Naive thymus-derived CD8-positive, alpha-beta T cell (primary cell): ENCODE measurements around the gene UBE2V1. TPM values are rescaled to one million over a fixed set of nuclear protein-coding genes. Genes with fewer than 3 reads are reported as not detected.
"Not testable (repeated sequence)": the region's sequence is repeated elsewhere in the genome, so short reads cannot be mapped to it uniquely, and the experiment has no call there.

Source experiments
- ATAC-seq, 2 donors: fragments of 150-1000 bp; cut with Tn5 transposase in 1 of 2; sonication (Bioruptor Pico), chemical (Tn5 transposase) in 1 of 2; 1 replicate in 1 of 2; 2 replicates in 1 of 2; pipeline ENCODE4 v1.10.0; 2021; ENCODE audit warnings: mild to moderate bottlenecking in 2 of 2, moderate library complexity in 2 of 2
- POLR2A ChIA-PET: fragments of 350-600 bp; sonication (Branson Sonifier 250); formaldehyde crosslinking; loops from one replicate; lab custom pipeline; 2021; ENCODE audit warnings: antibody characterized with exemption; lab: Charles Lee
- DNase-seq, 10 donors: peaks; one replicate each; pipeline versions ENCODE4 v3.0.0 to v3.0.0-alpha.2; 2020 to 2022
- H3K27ac Mint-ChIP-seq, 10 donors: one replicate each; pipeline ENCODE4 v1.8.0; 2020 to 2022; ENCODE audit warnings: mild to moderate bottlenecking in 10 of 10, mixed read lengths in 10 of 10, moderate library complexity in 4 of 10, inconsistent platforms in 1 of 10
- H3K27me3 Mint-ChIP-seq, 5 donors: one replicate each; pipeline ENCODE4 v1.8.0; 2021 to 2022; ENCODE audit warnings: mixed read lengths in 5 of 5
- H3K36me3 Mint-ChIP-seq, 3 donors: one replicate each; pipeline ENCODE4 v1.8.0; 2020 to 2022; ENCODE audit warnings: mixed read lengths in 3 of 3, mild to moderate bottlenecking in 2 of 3, inconsistent platforms in 1 of 3
- H3K4me1 Mint-ChIP-seq, 4 donors: one replicate each; pipeline ENCODE4 v1.8.0; 2021 to 2022; ENCODE audit warnings: mixed read lengths in 4 of 4
- H3K4me3 Mint-ChIP-seq, 10 donors: one replicate each; pipeline ENCODE4 v1.8.0; 2020 to 2022; ENCODE audit warnings: mild to moderate bottlenecking in 10 of 10, mixed read lengths in 10 of 10, moderate library complexity in 6 of 10, inconsistent platforms in 1 of 10
- H3K9me3 Mint-ChIP-seq, 9 donors: one replicate each; pipeline ENCODE4 v1.8.0; 2020 to 2022; ENCODE audit warnings: mixed read lengths in 9 of 9, mild to moderate bottlenecking in 3 of 9, inconsistent platforms in 1 of 9, moderate library complexity in 1 of 9
- polyA plus RNA-seq, 3 donors: library from polyadenylated mRNA; unstranded; fragments of 300-500 nt; fragmentation: Illumina TruSeq; gene quantifications; one replicate each; pipeline ENCODE4 v1.2.3, GENCODE V29; 2021
- total RNA-seq, 8 experiments: library from RNA in 2 of 8; stranded (reverse) in 2 of 8; gene quantifications; one replicate each; pipeline ENCODE4 v1.2.3 and lab custom pipeline; 2021 to 2026

The UBE2V1 gene
- total and polyA plus RNA-seq, 5 experiments from 2014 or later: 141 to 165 (median 154) TPM

- no peak for ATAC-seq
- H3K27ac Mint-ChIP-seq: no peak overlapping the region
- H3K9me3 Mint-ChIP-seq: no peaks in the 10 kb centered on the region
- peaks cover under 1 to 6% (median 2%) of the 10 kb centered on the region in 4 donors for H3K4me1 Mint-ChIP-seq
- H3K36me3 Mint-ChIP-seq: no peaks in the 10 kb centered on the region
- H3K27me3 Mint-ChIP-seq: peaks cover 0 to 3% (median 0%) of the 10 kb centered on the region in 5 donors
- POLR2A ChIA-PET: no interaction called here
- DNase-seq: no peak
- H3K4me3 Mint-ChIP-seq: no peak overlapping the region
Observed at GRCh38 chr20:50066161-50066834, 46.7 kb downstream of the UBE2V1 start.

DNA sequence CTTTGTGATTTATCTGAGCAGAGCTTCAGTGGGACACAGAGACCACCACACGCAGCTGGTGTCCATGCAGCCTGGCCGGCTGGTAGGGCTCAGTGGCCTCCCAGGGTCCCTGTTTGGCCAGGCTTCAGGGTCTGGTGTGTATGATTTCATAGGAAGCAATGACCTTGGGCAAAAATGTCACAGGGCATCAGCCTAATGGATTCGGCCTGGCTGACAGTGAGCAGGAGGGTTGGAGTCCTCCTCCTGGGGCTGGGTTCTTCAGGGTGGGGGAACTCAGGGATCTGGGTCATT lies 47.7 kb downstream of the UBE2V1 start:
- H3K27ac Mint-ChIP-seq: no peak overlapping the region
- DNase-seq: no peak
- POLR2A ChIA-PET: interaction anchor here (0.6 kb wide), 1 partner anchor 116 kb away, joined by 3 read pairs; no protein-coding TSS in a partner anchor
- H3K36me3 Mint-ChIP-seq: no peaks in the 10 kb centered on the region
- H3K4me1 Mint-ChIP-seq: no peaks in the 10 kb centered on the region
- no peak overlapping the region for H3K4me3 Mint-ChIP-seq
- H3K9me3 Mint-ChIP-seq: no peaks in the 10 kb centered on the region
- peaks cover 0 to 3% (median 0%) of the 10 kb centered on the region in 5 donors for H3K27me3 Mint-ChIP-seq
- no peak for ATAC-seq

DNA sequence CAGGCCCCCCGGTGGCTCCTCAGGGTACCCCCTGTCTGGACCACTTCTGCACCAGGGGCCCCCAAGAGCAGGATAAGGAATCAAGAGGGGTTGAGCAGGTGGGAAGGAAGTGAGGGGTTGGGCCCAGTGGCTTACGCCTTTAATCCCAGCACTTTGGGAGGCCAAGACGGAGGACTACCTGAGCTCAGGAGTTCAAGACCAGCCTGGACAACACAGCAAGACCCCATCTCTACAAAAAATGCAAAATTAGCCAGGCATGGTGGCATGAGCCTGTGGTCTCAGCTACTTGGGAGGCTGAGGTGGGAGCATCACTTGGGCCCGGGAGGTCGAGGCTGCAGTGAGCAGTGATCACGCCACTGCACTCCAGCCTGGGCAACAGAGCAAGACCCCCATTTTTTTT lies 49.2 kb downstream of the UBE2V1 start:
- H3K9me3 Mint-ChIP-seq, H3K36me3 Mint-ChIP-seq, H3K27ac Mint-ChIP-seq, DNase-seq, ATAC-seq, H3K4me3 Mint-ChIP-seq, H3K4me1 Mint-ChIP-seq, POLR2A ChIA-PET, H3K27me3 Mint-ChIP-seq: not testable (repeated sequence)

GRCh38 chr20:50062006-50062838 lies 50.7 kb downstream of the UBE2V1 start:
- H3K27me3 Mint-ChIP-seq: no peaks in the 10 kb centered on the region
- POLR2A ChIA-PET: no interaction called here
- no peak for DNase-seq
- no peak for ATAC-seq
- H3K4me3 Mint-ChIP-seq: no peak overlapping the region
- H3K9me3 Mint-ChIP-seq: no peaks in the 10 kb centered on the region
- no peaks in the 10 kb centered on the region for H3K36me3 Mint-ChIP-seq
- no peak overlapping the region for H3K27ac Mint-ChIP-seq
- no peaks in the 10 kb centered on the region for H3K4me1 Mint-ChIP-seq

GRCh38 chr20:50061151-50062005 lies 51.6 kb downstream of the UBE2V1 start:
- no peak for ATAC-seq
- no peak overlapping the region for H3K4me3 Mint-ChIP-seq
- H3K9me3 Mint-ChIP-seq: no peaks in the 10 kb centered on the region
- H3K36me3 Mint-ChIP-seq: no peaks in the 10 kb centered on the region
- POLR2A ChIA-PET: no interaction called here
- no peak overlapping the region for H3K27ac Mint-ChIP-seq
- no peaks in the 10 kb centered on the region for H3K4me1 Mint-ChIP-seq
- DNase-seq: no peak
- no peaks in the 10 kb centered on the region for H3K27me3 Mint-ChIP-seq

DNA sequence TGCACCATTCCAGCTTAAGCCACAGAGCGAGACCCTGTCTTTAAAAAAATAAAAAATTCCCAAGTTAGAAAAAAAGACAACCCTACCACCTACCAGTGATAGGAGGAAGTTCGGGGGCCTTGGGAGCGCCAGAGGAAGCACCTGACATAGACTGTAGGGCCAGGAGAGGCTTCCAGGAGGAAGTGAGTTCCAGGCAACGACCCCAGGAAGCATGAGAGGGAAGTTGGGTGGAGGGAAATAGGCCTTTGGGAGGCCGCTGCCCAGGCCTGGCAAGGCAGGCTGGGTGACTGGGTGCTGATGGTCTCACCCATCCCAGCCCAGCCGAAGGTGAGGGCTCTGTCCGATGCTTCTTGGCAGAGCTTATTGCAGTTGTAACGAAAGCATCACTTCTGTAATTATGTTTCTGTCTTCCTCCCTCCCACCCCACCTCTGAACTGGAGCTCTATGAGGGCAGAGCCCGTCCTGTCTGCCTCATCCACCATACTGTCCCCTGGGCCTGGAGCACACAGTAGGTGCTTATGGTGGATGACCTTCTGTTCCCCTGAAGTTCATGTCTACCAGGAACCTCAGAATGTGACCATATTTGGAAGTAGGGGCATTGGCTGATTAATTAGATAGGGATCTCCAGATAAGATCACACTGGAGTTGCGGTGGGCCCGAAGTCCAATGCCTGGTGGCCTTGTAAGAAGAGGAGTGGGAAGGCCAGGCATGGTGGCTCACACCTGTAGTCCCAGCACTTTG lies 54.1 kb downstream of the UBE2V1 start:
- DNase-seq: no peak
- no peaks in the 10 kb centered on the region for H3K27me3 Mint-ChIP-seq
- no peaks in the 10 kb centered on the region for H3K9me3 Mint-ChIP-seq
- H3K27ac Mint-ChIP-seq: no peak overlapping the region
- ATAC-seq: no peak
- no peaks in the 10 kb centered on the region for H3K36me3 Mint-ChIP-seq
- POLR2A ChIA-PET: no interaction called here
- H3K4me3 Mint-ChIP-seq: no peak overlapping the region
- H3K4me1 Mint-ChIP-seq: no peaks in the 10 kb centered on the region

DNA sequence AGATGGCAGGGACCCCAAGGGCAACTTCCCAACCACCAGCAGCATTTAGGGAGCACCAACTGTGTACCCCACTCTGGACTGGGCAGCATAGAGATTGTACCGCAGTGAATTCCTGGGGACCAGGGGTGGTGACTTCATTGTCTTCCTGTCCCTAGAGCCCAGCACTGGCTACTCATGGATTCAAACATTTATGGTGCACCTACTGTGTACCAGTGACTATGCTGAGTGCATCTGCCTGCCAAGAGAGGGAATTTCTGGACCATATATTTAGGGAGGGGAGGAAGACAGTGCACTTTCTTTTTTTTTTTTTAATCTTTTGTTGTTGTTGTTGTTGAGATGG lies 55.3 kb downstream of the UBE2V1 start:
- Mint-ChIP-seq H3K27ac (no peak overlapping the region), H3K9me3 (no peaks in the 10 kb centered on the region), H3K27me3 (peaks cover 0 to under 1% (median 0%) of the 10 kb centered on the region in 5 donors), H3K4me3 (no peak overlapping the region), H3K36me3 (no peaks in the 10 kb centered on the region), H3K4me1 (peaks cover 0 to under 1% (median 0%) of the 10 kb centered on the region in 4 donors)
- ATAC-seq: no peak
- no peak for DNase-seq
- POLR2A ChIA-PET: no interaction called here

DNA sequence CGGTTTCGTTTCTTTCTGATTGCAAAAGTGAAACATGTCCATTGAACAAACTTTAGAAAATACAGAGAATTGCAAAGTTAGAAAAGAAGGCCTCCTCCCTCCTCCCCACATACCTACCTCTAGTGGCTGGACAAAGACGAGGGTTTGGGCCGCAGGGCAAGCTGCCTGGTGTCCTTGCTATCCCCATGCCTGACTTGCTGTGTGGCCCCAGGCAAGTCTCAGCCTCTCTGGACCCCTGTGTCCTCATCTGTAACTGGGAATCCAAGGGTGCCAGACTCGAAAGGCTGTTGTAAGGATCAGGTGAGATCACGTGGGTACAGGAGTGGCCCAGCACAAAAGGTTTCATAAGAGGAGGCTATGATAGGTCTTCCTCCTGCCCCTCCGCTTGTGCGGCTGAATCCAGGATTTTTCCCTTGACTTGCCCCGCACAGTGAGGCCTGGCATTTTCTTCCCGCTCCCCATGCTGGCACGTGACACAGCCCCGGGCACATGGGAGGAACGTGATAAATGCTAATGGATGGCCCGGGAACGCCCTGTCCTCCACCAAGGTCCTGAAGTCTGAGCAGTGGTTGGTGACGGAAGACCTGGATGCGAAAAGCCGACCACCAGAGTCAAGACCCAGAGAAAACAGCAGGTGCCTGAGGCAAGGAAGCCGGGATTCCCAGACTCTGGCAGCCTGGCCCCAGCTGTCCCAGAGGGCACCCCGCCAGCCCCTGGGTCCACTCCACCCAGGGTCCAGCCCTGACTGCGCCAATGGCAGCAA lies 55.8 kb downstream of the UBE2V1 start:
- Mint-ChIP-seq H3K36me3 (no peaks in the 10 kb centered on the region), H3K4me1 (peaks cover 0 to 3% (median 1%) of the 10 kb centered on the region in 4 donors), H3K4me3 (no peak overlapping the region), H3K27me3 (peaks cover 0 to 3% (median 1%) of the 10 kb centered on the region in 5 donors), H3K27ac (no peak overlapping the region), H3K9me3 (no peaks in the 10 kb centered on the region)
- DNase-seq (no peak), ATAC-seq (no peak)
- POLR2A ChIA-PET: no interaction called here

DNA sequence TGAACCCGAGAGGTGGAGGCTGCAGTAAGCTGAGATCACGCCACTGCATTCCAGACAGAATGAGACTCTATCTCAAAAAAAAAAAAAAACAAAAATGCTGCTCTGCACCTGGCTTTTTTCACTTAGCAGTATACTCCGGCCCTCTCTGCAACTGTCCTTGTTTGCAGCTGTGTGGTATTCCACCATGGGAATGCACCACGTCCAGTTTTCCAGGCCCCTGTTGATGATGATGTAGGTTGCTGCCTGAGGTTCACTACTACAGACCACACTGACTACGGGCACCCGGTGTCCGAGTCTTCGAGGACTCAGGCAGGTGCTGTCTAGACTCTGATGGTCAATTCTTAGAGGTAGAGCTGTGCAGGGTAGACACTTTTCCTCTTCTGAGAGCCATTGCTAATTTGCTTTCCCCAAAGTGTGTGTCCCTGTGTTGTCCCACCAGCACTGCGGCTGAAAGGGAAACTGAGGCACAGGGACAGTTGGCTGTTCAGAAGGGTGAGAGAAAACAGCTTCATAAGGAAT lies 56.5 kb downstream of the UBE2V1 start:
- H3K4me1 Mint-ChIP-seq: peaks cover 0 to 3% (median 1%) of the 10 kb centered on the region in 4 donors
- ATAC-seq (no peak), DNase-seq (no peak)
- POLR2A ChIA-PET: no interaction called here
- H3K27ac Mint-ChIP-seq: no peak overlapping the region
- no peaks in the 10 kb centered on the region for H3K36me3 Mint-ChIP-seq
- no peak overlapping the region for H3K4me3 Mint-ChIP-seq
- H3K27me3 Mint-ChIP-seq: peaks cover 0 to 3% (median 1%) of the 10 kb centered on the region in 5 donors
- H3K9me3 Mint-ChIP-seq: no peaks in the 10 kb centered on the region

- peaks cover 0 to 3% (median 1%) of the 10 kb centered on the region in 4 donors for H3K4me1 Mint-ChIP-seq
- ATAC-seq (no peak), DNase-seq (no peak)
- POLR2A ChIA-PET: no interaction called here
- no peaks in the 10 kb centered on the region for H3K9me3 Mint-ChIP-seq
- H3K36me3 Mint-ChIP-seq: no peaks in the 10 kb centered on the region
- H3K4me3 Mint-ChIP-seq: no peak overlapping the region
- H3K27ac Mint-ChIP-seq: peak overlapping the region in 1 of 10 donors; percentile 19
- peaks cover 0 to 3% (median 1%) of the 10 kb centered on the region in 5 donors for H3K27me3 Mint-ChIP-seq
Observed at GRCh38 chr20:50055524-50056083, 57.3 kb downstream of the UBE2V1 start.

DNA sequence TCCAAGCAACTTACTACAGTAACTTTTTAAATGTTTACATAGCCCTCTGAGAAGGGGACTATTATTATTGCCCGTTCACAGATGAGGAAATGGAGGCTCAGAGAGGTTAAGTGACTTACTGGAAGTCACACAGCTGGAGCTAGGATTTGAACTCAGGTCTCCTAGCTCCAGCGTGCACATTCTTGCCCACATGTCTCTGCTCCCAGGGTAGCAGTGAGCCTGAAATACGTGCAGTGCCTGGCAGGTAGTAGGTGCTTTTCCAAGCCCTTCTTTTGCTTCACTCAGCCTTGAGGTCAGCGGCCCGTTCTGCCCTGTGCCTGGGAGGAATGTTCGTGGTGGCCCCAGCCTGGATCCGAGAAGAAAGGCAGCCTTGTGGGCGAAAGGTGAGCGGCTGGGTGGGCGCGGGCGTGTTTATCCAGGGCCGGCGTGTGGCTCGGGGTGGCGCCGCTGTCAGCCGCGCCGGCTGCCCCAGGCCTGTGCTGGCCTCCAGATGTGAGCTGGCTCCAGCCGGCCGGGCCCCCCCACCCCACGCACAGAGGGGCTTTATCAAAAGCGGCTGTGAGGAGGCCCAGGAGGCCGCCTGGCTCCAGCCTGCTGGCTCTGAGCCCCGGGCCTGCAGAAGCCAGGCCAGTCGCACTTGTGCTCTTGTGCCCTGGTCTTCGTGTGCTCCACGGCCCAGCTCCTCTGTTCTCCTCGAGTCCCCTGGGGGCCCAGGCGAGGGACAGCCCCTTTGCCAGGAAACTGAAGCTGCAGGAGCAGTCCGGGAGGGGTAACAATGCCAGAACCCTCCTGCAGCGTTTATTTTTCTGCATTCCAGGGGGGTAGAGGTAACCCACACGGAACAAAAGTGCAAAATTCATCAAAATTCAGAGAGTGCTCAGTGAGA lies 58.1 kb downstream of the UBE2V1 start:
- Mint-ChIP-seq H3K27me3 (peaks cover 0 to 3% (median 1%) of the 10 kb centered on the region in 5 donors), H3K4me3 (no peak overlapping the region), H3K9me3 (no peaks in the 10 kb centered on the region), H3K36me3 (no peaks in the 10 kb centered on the region), H3K4me1 (peaks cover 0 to 3% (median 2%) of the 10 kb centered on the region in 4 donors), H3K27ac (peak overlapping the region in 1 of 10 donors; percentile 19)
- POLR2A ChIA-PET: no interaction called here
- ATAC-seq (no peak), DNase-seq (no peak)
